ENCODE measurements around the gene ANKRD30A. TPM values are rescaled to one million over a fixed set of nuclear protein-coding genes. Genes with fewer than 3 reads are reported as not detected.
"Not testable (repeated sequence)": the region's sequence is repeated elsewhere in the genome, so short reads cannot be mapped to it uniquely, and the experiment has no call there.

Gene ANKRD30A
- total and polyA plus RNA-seq, 4 donors, result not detected

- Histone ChIP-seq H3K4me3 (ENCODE audit: low read depth in 1 of 3, low read length in 3 of 3) (no peak overlapping the region), H3K27me3 (ENCODE audit: control insufficient read depth in 4 of 4, insufficient read depth in 4 of 4, low read length in 3 of 4) (no peaks in the 10 kb centered on the region), H3K36me3 (ENCODE audit: control insufficient read depth in 4 of 4, insufficient read depth in 3 of 4, low read depth in 1 of 4, low read length in 3 of 4) (no peaks in the 10 kb centered on the region), H3K27ac (ENCODE audit: low read depth in 1 of 2, low read length in 2 of 2) (no peak overlapping the region), H3K9me3 (ENCODE audit: control insufficient read depth in 4 of 4, low read length in 3 of 4) (no peaks in the 10 kb centered on the region), H3K4me1 (ENCODE audit: control insufficient read depth in 4 of 4, insufficient read depth in 4 of 4, low read length in 3 of 4) (no peaks in the 10 kb centered on the region), H3K9ac (ENCODE audit: low read depth in 1 of 2, low read length in 2 of 2) (no peak overlapping the region)
- TF ChIP-seq RAD21 (IDR thresholded peaks at IDR 0.05) (no peak), GABPA (IDR thresholded peaks at IDR 0.05 in 1 of 2, conservative IDR thresholded peaks at IDR 0.05 in 1 of 2) (no peak)
- no peak for DNase-seq (ENCODE audit: low spot score)
- WGBS, result 70% methylated on average over 4 of the region's 4 CpGs
These were observed 259.5 kb downstream of the ANKRD30A start for GRCh38 chr10:37384923-37385322.

DNA sequence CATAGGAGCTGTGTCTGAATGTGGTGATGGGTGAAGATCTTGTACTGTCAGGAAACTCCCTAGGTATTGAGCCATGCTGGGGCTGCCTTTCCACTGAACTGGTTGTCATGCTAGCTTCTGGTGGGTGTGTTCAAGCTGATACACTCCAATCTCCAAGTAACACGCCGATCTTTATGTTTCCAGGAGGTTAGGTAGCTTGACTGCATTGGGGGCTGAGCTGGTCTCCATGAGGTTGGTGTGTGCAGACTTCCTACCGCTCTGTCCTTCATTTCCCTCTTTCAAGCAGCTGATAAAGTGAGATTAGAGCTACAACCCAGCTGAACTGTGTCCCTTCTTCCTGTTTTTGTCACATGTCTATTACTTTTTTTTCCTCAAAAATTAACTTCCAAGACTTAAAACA is 265.5 kb downstream of the ANKRD30A start:
- no peaks in the 10 kb centered on the region for H3K9me3 ChIP-seq (ENCODE audit: control insufficient read depth in 4 of 4, low read length in 3 of 4)
- no peaks in the 10 kb centered on the region for H3K27me3 ChIP-seq (ENCODE audit: control insufficient read depth in 4 of 4, insufficient read depth in 4 of 4, low read length in 3 of 4)
- no peak overlapping the region for H3K27ac ChIP-seq (ENCODE audit: low read depth in 1 of 2, low read length in 2 of 2)
- no peak for DNase-seq (ENCODE audit: low spot score)
- H3K36me3 ChIP-seq (ENCODE audit: control insufficient read depth in 4 of 4, insufficient read depth in 3 of 4, low read depth in 1 of 4, low read length in 3 of 4), result no peaks in the 10 kb centered on the region
- H3K9ac ChIP-seq (ENCODE audit: low read depth in 1 of 2, low read length in 2 of 2), result no peak overlapping the region
- H3K4me3 ChIP-seq (ENCODE audit: low read depth in 1 of 3, low read length in 3 of 3), result no peak overlapping the region
- TF ChIP-seq, protein P1, sequence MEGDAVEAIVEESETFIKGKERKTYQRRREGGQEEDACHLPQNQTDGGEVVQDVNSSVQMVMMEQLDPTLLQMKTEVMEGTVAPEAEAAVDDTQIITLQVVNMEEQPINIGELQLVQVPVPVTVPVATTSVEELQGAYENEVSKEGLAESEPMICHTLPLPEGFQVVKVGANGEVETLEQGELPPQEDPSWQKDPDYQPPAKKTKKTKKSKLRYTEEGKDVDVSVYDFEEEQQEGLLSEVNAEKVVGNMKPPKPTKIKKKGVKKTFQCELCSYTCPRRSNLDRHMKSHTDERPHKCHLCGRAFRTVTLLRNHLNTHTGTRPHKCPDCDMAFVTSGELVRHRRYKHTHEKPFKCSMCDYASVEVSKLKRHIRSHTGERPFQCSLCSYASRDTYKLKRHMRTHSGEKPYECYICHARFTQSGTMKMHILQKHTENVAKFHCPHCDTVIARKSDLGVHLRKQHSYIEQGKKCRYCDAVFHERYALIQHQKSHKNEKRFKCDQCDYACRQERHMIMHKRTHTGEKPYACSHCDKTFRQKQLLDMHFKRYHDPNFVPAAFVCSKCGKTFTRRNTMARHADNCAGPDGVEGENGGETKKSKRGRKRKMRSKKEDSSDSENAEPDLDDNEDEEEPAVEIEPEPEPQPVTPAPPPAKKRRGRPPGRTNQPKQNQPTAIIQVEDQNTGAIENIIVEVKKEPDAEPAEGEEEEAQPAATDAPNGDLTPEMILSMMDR (IDR thresholded peaks at IDR 0.05; ENCODE audit: low read depth, low read length, missing input control), result no peak
- TF ChIP-seq YY1 (IDR thresholded peaks at IDR 0.05) (no peak), TAF1 (conservative IDR thresholded peaks at IDR 0.05) (no peak), SP1 (IDR thresholded peaks at IDR 0.05) (no peak), NR2F2 (IDR thresholded peaks at IDR 0.05) (no peak), FOXA1 (IDR thresholded peaks at IDR 0.05) (no peak), ZBTB33 (IDR thresholded peaks at IDR 0.05) (no peak), RXRA (IDR thresholded peaks at IDR 0.05) (no peak), JUND (IDR thresholded peaks at IDR 0.05) (no peak), FOXA2 (IDR thresholded peaks at IDR 0.05) (no peak), REST (IDR thresholded peaks at IDR 0.05) (no peak), EGR1 (IDR thresholded peaks at IDR 0.05; ENCODE audit: low read depth in 2 of 2) (no peak), GABPA (IDR thresholded peaks at IDR 0.05 in 1 of 2, conservative IDR thresholded peaks at IDR 0.05 in 1 of 2) (no peak), RAD21 (IDR thresholded peaks at IDR 0.05) (no peak)
- TF ChIP-seq, protein P2, sequence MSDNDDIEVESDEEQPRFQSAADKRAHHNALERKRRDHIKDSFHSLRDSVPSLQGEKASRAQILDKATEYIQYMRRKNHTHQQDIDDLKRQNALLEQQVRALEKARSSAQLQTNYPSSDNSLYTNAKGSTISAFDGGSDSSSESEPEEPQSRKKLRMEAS (IDR thresholded peaks at IDR 0.05), result no peak
- TF ChIP-seq, protein P3, sequence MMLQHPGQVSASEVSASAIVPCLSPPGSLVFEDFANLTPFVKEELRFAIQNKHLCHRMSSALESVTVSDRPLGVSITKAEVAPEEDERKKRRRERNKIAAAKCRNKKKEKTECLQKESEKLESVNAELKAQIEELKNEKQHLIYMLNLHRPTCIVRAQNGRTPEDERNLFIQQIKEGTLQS (IDR thresholded peaks at IDR 0.05), result no peak
- H3K4me1 ChIP-seq (ENCODE audit: control insufficient read depth in 4 of 4, insufficient read depth in 4 of 4, low read length in 3 of 4), result no peaks in the 10 kb centered on the region
- 76% methylated on average over 3 of the region's 3 CpGs for WGBS

DNA sequence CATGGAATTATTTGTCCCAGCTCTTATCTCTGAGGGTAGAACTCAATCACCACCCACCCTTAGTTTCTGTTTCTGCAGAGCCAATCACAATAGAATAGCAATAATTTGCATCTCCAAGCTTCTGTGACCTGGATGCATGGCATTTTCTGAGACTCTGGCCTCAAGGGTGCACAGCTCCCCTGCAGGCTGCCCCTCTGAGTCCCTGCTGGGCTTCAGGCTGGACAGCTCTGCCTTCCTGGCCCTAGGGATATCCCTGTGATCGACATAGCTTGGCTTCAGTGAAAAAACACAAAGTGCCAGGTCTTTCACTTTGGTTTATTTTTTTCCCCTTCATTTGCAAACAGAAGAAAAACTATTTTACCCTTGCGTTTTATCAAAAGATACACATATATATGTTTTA is 275.4 kb downstream of the ANKRD30A start:
- not testable (repeated sequence) for H3K9me3 ChIP-seq (ENCODE audit: control insufficient read depth in 4 of 4, low read length in 3 of 4); H3K4me3 ChIP-seq (ENCODE audit: low read depth in 1 of 3, low read length in 3 of 3); H3K27ac ChIP-seq (ENCODE audit: low read depth in 1 of 2, low read length in 2 of 2); H3K4me1 ChIP-seq (ENCODE audit: control insufficient read depth in 4 of 4, insufficient read depth in 4 of 4, low read length in 3 of 4); H3K27me3 ChIP-seq (ENCODE audit: control insufficient read depth in 4 of 4, insufficient read depth in 4 of 4, low read length in 3 of 4); DNase-seq (ENCODE audit: low spot score); H3K9ac ChIP-seq (ENCODE audit: low read depth in 1 of 2, low read length in 2 of 2); H3K36me3 ChIP-seq (ENCODE audit: control insufficient read depth in 4 of 4, insufficient read depth in 3 of 4, low read depth in 1 of 4, low read length in 3 of 4)
- 58% methylated on average over 2 of the region's 2 CpGs for WGBS

Measured in liver (tissue), 9 donors.